Panc1 (cell line): Measurements from ENCODE around the gene DCAF8. TPM values are rescaled to one million over a fixed set of nuclear protein-coding genes. Genes with fewer than 3 reads are reported as not detected.

Source experiments
- ATAC-seq: fragments of 200-7000 bp; cut with Tn5 transposase; 2 replicates; pipeline ENCODE4 v1.9.1; 2020; ENCODE audit warnings: mild to moderate bottlenecking, moderate library complexity
- BruUV-seq: library from RNA; stranded (reverse); fragments of 400-500 nt; replicated peaks from 2 replicates; lab custom pipeline; 2021; lab: Mats Ljungman, UMichigan
- CTCF ChIA-PET: fragments of 300-600 bp; sonication (Branson Sonifier 250); formaldehyde crosslinking; loops from one replicate; lab custom pipeline; 2022; ENCODE audit warnings: antibody characterized with exemption; lab: Charles Lee
- POLR2A ChIA-PET: fragments of 300-600 bp; sonication (Branson Sonifier 250); formaldehyde crosslinking; loops from one replicate; lab custom pipeline; 2022; ENCODE audit warnings: antibody characterized with exemption; lab: Charles Lee
- DNase-seq: peaks from one replicate; pipeline ENCODE4 v3.0.0-alpha.2; 2010; ENCODE audit warnings: low read depth, low spot score
- H3K27ac ChIP-seq: 2 replicates; pipeline ENCODE4 v1.5.1; 2011; ENCODE audit warnings: mild to moderate bottlenecking, low read length, inconsistent platforms
- H3K27me3 ChIP-seq: fragments of 200-500 bp; sonication (Bioruptor generic); 2 replicates; pipeline ENCODE4 v1.6.0; 2014; ENCODE audit warnings: low read length, inconsistent platforms; ENCODE audit not compliant: control insufficient read depth, insufficient read depth
- H3K36me3 ChIP-seq: fragments of 200-500 bp; sonication (Bioruptor generic); 2 replicates; pipeline ENCODE4 v1.5.1; 2014; ENCODE audit warnings: inconsistent platforms, mild to moderate bottlenecking, low read length, moderate library complexity; ENCODE audit not compliant: control insufficient read depth, insufficient read depth
- H3K4me1 ChIP-seq: 2 replicates; pipeline ENCODE4 v1.5.1; 2011; ENCODE audit warnings: inconsistent platforms, mild to moderate bottlenecking, low read length, moderate library complexity; ENCODE audit not compliant: control insufficient read depth, insufficient read depth
- H3K4me3 ChIP-seq, 2 experiments: 2 replicates each; pipeline ENCODE4 v1.5.1; 2011 to 2012; ENCODE audit warnings: low read depth in 2 of 2, low read length in 2 of 2, mild to moderate bottlenecking in 2 of 2, inconsistent platforms in 1 of 2, moderate library complexity in 1 of 2
- H3K9me3 ChIP-seq: fragments of 200-500 bp; sonication (Bioruptor generic); 2 replicates; pipeline ENCODE4 v1.5.1; 2014; ENCODE audit warnings: low read depth, mild to moderate bottlenecking, inconsistent platforms, low read length, moderate library complexity; ENCODE audit not compliant: control insufficient read depth, insufficient read depth
- CTCF ChIP-seq: fragments of 450-650 bp; IDR thresholded peaks from 2 replicates; pipeline ENCODE4 v1.5.1; 2017; ENCODE audit warnings: mild to moderate bottlenecking
- POLR2AphosphoS5 ChIP-seq: IDR thresholded peaks from 2 replicates; pipeline ENCODE4 v1.6.1; 2012; ENCODE audit warnings: mild to moderate bottlenecking, low read depth, low read length, moderate library complexity
- REST ChIP-seq, 2 experiments: IDR thresholded peaks; 2 replicates each; pipeline ENCODE4 v1.6.1; 2011 to 2012; ENCODE audit warnings: low read depth in 2 of 2, control low read depth in 1 of 2, low read length in 1 of 2, mild to moderate bottlenecking in 1 of 2, moderate library complexity in 1 of 2; ENCODE audit not compliant: insufficient read depth in 1 of 2
- SIN3A ChIP-seq: IDR thresholded peaks from 2 replicates; pipeline ENCODE4 v1.6.1; 2012; ENCODE audit warnings: low read depth, mild to moderate bottlenecking, low read length, moderate library complexity, borderline replicate concordance; ENCODE audit not compliant: insufficient read depth
- TCF7L2 ChIP-seq: IDR thresholded peaks from 2 replicates; pipeline ENCODE4 v1.6.1; 2011; ENCODE audit warnings: mild to moderate bottlenecking, low read depth, low read length, inconsistent platforms
- in situ Hi-C: cut with HindIII; loops from 2 replicates; pipeline ENCODE4 v1.10.0; 2016; ENCODE audit warnings: low sequenced_read_pairs, low pct_unique_long_range_greater_than_20kb
- intact Hi-C: fragments of 100-400 bp; cut with micrococcal nuclease; formaldehyde crosslinking; loops from one replicate; pipeline ENCODE4 v1.10.0; 2022; ENCODE audit not compliant: unreplicated experiment
- total RNA-seq: library from RNA; stranded (reverse); gene quantifications from one replicate; pipeline ENCODE4 v1.2.1, GENCODE V29; 2021; ENCODE audit not compliant: unreplicated experiment

Gene DCAF8
- total RNA-seq, 1 experiment from 2014 or later, result 127 TPM

DNA sequence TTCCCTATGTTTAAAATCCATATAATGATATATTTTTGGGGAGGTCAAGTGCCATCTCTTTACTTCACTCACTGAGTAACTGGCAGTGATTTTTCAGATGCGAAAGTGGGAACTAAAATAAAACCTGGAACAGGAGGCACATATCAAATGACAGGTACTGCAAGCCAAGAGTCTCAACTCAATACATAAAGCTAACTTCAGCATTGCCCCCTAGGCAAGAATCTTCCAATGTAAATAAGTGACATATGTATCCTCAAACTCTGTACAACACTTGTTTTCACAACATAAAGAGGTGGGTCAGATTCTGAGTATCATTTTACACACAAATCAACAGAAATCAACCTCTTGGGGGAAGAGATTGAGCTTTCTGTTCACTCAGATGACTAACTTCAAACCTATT is 18.1 kb downstream of the DCAF8 start:
- intact Hi-C loops, result no loop called here
- no peaks in the 10 kb centered on the region for H3K9me3 ChIP-seq
- H3K4me3 ChIP-seq, result no peak overlapping the region
- TF ChIP-seq CTCF (no peak), POLR2AphosphoS5 (no peak), TCF7L2 (no peak), REST (IDR thresholded peaks at IDR 0.05; ENCODE audit: insufficient read depth in 1 of 2, low read depth in 2 of 2, low read length in 1 of 2) (no peak), SIN3A (no peak)
- H3K4me1 ChIP-seq, result no peaks in the 10 kb centered on the region
- ChIA-PET POLR2A (interaction anchor here (0.5 to 0.6 kb wide), 2 partner anchors 18 to 48 kb away, joined by 3 to 5 read pairs; no protein-coding TSS in a partner anchor), CTCF (no interaction called here)
- ATAC-seq (no peak), DNase-seq (no peak)
- H3K27me3 ChIP-seq, result no peaks in the 10 kb centered on the region
- H3K27ac ChIP-seq, result no peak overlapping the region
- H3K36me3 ChIP-seq, result 0 out of 2 replicates have a peak, but pooled peaks cover 4% of the 10 kb centered on the region
- BruUV-seq, result no TSS peak
- in situ Hi-C loops, result no loop called here

GRCh38 chr1:160243767-160244166 is 18.6 kb downstream of the DCAF8 start:
- ATAC-seq (no peak), DNase-seq (no peak)
- no peaks in the 10 kb centered on the region for H3K4me1 ChIP-seq
- no TSS peak for BruUV-seq
- H3K27me3 ChIP-seq, result no peaks in the 10 kb centered on the region
- POLR2A ChIA-PET, result interaction anchor here (0.6 kb wide), 1 partner anchor 48 kb away, joined by 3 read pairs; no protein-coding TSS in a partner anchor
- no peak overlapping the region for H3K27ac ChIP-seq
- H3K9me3 ChIP-seq, result no peaks in the 10 kb centered on the region
- CTCF ChIA-PET, result no interaction called here
- in situ Hi-C loops, result no loop called here
- H3K36me3 ChIP-seq, result peaks cover 7% of the 10 kb centered on the region; the same call in 1 of the 2 replicates
- no peak for TF ChIP-seq SIN3A
- H3K4me3 ChIP-seq, result no peak overlapping the region
- intact Hi-C loops, result no loop called here

- Histone ChIP-seq H3K4me3 (no peak overlapping the region), H3K9me3 (no peaks in the 10 kb centered on the region), H3K4me1 (no peaks in the 10 kb centered on the region), H3K27me3 (no peaks in the 10 kb centered on the region), H3K36me3 (peaks cover 33% of the 10 kb centered on the region), H3K27ac (no peak overlapping the region)
- ATAC-seq (no peak; the same call in 1 of the 2 replicates), DNase-seq (no peak)
- CTCF ChIA-PET, result interaction anchor here (1.1 to 1.4 kb wide), 2 partner anchors 12 to 46 kb away, joined by 3 to 5 read pairs; no protein-coding TSS in a partner anchor
- TF ChIP-seq TCF7L2, result no peak
- TF ChIP-seq REST (IDR thresholded peaks at IDR 0.05; ENCODE audit: insufficient read depth in 1 of 2, low read depth in 2 of 2, low read length in 1 of 2), result no peak
- no peak for TF ChIP-seq POLR2AphosphoS5
- TF ChIP-seq SIN3A, result no peak
- TF ChIP-seq CTCF, result no peak
- intact Hi-C loops (no loop called here), in situ Hi-C loops (no loop called here)
- TSS peak; percentile 28 for BruUV-seq
- POLR2A ChIA-PET, result no interaction called here
Measured at GRCh38 chr1:160239582-160240299, 22.6 kb downstream of the DCAF8 start.
